Ascending aorta (tissue), 2 donors: ENCODE measurements around the gene GAK. TPM values are rescaled to one million over a fixed set of nuclear protein-coding genes. Genes with fewer than 3 reads are reported as not detected.

Source experiments
- DNase-seq, 2 donors: peaks; one replicate each; pipeline ENCODE4 v3.0.0-alpha.2; 2019; ENCODE audit warnings: low spot score in 2 of 2
- H3K27ac ChIP-seq, 2 donors: fragments of 200-600 bp; sonication (generic); one replicate each; pipeline ENCODE4 v1.5.1; 2016 to 2017; ENCODE audit warnings: mild to moderate bottlenecking in 1 of 2
- H3K27me3 ChIP-seq: fragments of 200-600 bp; sonication (generic); one replicate; pipeline ENCODE4 v1.5.1; 2017
- H3K36me3 ChIP-seq, 2 donors: fragments of 200-600 bp; sonication (generic); one replicate each; pipeline ENCODE4 v1.5.1; 2016
- H3K4me1 ChIP-seq, 2 donors: fragments of 200-600 bp; sonication (generic); one replicate each; pipeline ENCODE4 v1.5.1; 2016 to 2017; ENCODE audit warnings: mild to moderate bottlenecking in 1 of 2
- H3K4me3 ChIP-seq, 2 donors: fragments of 200-600 bp; sonication (generic); one replicate each; pipeline ENCODE4 v1.5.1; 2016 to 2017; ENCODE audit warnings: mild to moderate bottlenecking in 1 of 2
- H3K9me3 ChIP-seq, 2 donors: fragments of 200-600 bp; sonication (generic); one replicate each; pipeline ENCODE4 v1.5.1; 2016
- intact Hi-C: fragments of 100-400 bp; cut with DNase I; formaldehyde crosslinking; loops from one replicate; pipeline ENCODE4 v1.15.1; 2023
- total RNA-seq: library from RNA; depleted of rRNA; stranded (reverse); fragments of >200 nt; gene quantifications from one replicate; pipeline ENCODE4 v1.1.0, GENCODE V29; 2016
- TF ChIP-seq, protein P1 (sequence below), 3 experiments: fragments of 200-600 bp in 2 of 3; fragments of 450-650 bp in 1 of 3; sonication (generic) in 2 of 3; IDR thresholded peaks; one replicate each; pipeline ENCODE4 v1.5.1; 2016 to 2019; ENCODE audit warnings: antibody characterized with exemption in 3 of 3, mild to moderate bottlenecking in 1 of 3, moderate library complexity in 1 of 3

Gene GAK
- total RNA-seq, 1 donor from 2014 or later, result 87.3 TPM

DNA sequence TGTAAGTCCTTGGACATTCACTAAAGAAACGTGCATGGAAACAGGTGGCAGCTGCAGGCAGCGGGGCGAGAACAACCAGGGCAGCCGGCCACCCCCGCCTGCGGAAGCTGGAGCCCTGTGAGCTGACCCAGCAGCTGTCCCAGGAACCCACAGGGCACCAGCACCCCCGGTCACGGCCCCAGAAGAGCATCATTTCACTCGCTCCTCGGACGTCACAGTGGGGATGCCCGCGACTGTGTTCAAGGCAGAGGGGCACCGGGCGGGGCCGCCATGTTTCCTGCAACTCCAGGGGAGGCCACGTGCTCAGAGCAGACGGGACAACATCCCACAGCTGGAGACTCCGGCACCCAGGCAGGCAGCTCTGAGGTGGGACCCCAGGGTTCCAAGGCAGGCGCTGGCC, 61.2 kb downstream of the GAK start:
- Histone ChIP-seq H3K36me3 (peaks cover 70 to 91% of the 10 kb centered on the region in 2 donors), H3K27ac (no peak overlapping the region), H3K27me3 (no peaks in the 10 kb centered on the region), H3K9me3 (no peaks in the 10 kb centered on the region), H3K4me3 (no peak overlapping the region), H3K4me1 (no peaks in the 10 kb centered on the region)
- TF ChIP-seq, protein P1, sequence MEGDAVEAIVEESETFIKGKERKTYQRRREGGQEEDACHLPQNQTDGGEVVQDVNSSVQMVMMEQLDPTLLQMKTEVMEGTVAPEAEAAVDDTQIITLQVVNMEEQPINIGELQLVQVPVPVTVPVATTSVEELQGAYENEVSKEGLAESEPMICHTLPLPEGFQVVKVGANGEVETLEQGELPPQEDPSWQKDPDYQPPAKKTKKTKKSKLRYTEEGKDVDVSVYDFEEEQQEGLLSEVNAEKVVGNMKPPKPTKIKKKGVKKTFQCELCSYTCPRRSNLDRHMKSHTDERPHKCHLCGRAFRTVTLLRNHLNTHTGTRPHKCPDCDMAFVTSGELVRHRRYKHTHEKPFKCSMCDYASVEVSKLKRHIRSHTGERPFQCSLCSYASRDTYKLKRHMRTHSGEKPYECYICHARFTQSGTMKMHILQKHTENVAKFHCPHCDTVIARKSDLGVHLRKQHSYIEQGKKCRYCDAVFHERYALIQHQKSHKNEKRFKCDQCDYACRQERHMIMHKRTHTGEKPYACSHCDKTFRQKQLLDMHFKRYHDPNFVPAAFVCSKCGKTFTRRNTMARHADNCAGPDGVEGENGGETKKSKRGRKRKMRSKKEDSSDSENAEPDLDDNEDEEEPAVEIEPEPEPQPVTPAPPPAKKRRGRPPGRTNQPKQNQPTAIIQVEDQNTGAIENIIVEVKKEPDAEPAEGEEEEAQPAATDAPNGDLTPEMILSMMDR (IDR thresholded peaks at IDR 0.05), result no peak
- intact Hi-C loops, result no loop called here
- DNase-seq, result no peak

DNA sequence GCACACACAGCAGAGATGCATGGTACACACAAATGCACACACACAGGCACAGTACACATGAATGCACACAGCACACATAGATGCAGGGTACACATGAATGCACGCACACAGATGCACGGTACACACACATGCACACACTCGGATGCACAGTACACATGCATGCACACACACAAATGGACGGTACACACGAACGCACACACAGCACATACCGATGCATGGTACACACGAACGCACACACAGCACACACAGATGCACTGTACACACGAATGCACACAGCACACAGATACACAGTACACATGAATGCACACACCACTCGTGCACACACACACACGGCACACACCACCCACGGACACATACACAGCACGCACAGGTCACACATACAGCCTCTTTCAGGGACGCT, 62.3 kb downstream of the GAK start:
- no peak for DNase-seq
- intact Hi-C loops, result no loop called here
- Histone ChIP-seq H3K27me3 (no peaks in the 10 kb centered on the region), H3K4me3 (no peak overlapping the region), H3K9me3 (no peaks in the 10 kb centered on the region), H3K4me1 (no peaks in the 10 kb centered on the region), H3K27ac (no peak overlapping the region), H3K36me3 (peaks cover 73 to 92% of the 10 kb centered on the region in 2 donors)
- TF ChIP-seq, protein P1 (IDR thresholded peaks at IDR 0.05), result no peak

DNA sequence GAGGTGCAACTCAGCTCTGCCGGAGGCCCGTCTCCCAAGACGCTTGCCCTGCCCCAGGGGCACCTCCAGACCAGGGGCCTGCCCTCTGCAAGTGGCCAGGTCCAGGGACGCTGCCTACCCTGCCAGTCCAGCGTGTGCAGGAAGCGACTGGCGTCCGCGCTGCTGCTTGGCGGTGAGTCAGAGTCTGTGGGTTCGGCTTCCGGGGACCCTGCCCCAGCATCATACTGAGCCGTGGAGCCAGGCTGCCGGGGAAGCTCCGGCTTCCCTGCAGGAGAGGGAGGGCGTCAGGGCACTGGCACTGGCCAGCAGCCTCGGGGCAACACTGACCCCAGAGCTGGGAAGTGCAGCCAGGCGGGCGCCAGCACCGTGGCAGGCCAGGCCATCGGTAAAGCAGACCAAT, 63.7 kb downstream of the GAK start:
- no peaks in the 10 kb centered on the region for H3K27me3 ChIP-seq
- H3K9me3 ChIP-seq, result no peaks in the 10 kb centered on the region
- H3K36me3 ChIP-seq, result peaks cover 78 to 93% of the 10 kb centered on the region in 2 donors

DNA sequence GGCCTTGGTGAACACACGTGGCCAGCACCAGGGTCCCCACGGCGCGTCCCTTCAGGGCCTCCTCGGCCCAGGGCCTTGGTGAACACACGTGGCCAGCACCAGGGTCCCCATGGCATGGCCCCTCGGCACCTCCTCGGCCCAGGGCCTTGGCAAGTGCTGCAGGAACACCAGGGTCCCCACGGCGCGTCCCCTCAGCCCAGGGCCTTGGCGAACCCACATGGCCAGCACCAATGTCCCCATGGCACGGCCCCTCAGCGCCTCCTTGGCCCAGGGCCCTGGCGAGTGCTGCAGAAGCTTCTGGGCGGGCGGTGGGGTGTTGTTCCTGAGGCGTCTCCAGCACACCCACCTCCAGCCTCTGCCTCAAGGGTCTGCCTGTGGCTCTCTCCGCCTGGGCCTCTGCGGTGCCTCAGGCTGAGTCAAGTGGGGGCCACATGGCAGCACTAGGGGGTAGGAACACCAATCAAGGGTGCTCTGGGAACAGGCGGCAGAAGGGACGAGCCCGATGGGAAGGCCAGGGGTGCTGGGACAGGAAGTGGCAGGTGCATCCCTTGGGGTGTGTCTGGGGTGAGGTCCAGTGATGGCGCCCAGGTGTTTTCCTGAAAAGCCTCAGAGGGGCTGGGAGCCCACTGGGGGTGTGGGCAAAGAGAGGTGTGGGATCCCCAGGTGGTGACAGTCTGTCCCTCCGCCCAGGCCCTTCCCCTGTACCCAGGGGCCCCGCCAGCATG, 64.4 kb downstream of the GAK start:
- intact Hi-C loops, result no loop called here
- H3K4me3 ChIP-seq, result no peak overlapping the region
- TF ChIP-seq, protein P1 (IDR thresholded peaks at IDR 0.05), result no peak
- H3K36me3 ChIP-seq, result peaks cover 80 to 95% of the 10 kb centered on the region in 2 donors
- H3K27ac ChIP-seq, result no peak overlapping the region
- no peaks in the 10 kb centered on the region for H3K4me1 ChIP-seq
- H3K9me3 ChIP-seq, result no peaks in the 10 kb centered on the region
- DNase-seq, result no peak
- H3K27me3 ChIP-seq, result no peaks in the 10 kb centered on the region

More for the DNA sequence above, 63.7 kb downstream of the GAK start:
- DNase-seq, result no peak
- H3K4me3 ChIP-seq, result no peak overlapping the region
- H3K27ac ChIP-seq, result no peak overlapping the region
- H3K4me1 ChIP-seq, result no peaks in the 10 kb centered on the region
- intact Hi-C loops, result no loop called here
- TF ChIP-seq, protein P1 (IDR thresholded peaks at IDR 0.05), result no peak

DNA sequence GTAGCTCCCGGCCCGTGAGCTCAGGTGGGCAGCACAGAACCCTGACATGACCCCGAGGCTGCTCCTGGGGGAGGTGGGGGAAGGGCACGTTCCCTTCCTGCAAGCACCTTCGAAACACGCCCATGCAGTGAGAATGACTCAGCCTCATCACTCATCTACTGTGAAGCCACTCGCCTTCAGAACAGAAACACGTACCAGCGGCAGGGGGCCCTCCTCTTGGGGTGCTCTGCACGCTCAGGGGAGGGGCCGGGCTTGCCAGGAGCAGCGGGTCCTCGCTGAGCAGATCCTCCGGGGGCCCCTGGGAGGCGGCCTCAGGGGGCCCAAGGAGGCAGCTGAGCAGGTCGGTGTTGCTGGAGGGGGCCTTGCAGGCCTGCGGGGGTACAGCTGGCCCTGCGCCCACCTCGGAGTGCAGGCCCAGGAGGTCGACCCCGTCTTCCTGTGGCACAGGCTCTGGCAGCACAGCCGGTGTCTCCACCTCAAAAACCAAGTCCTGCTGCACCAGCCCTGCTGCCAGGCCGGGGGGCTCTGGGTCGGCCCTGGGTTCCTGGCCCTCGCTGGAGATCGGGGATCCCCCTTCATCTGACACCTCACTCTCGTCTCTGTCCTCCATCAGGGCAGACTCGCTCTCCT, 65.2 kb downstream of the GAK start:
- no peak overlapping the region for H3K4me3 ChIP-seq
- no peaks in the 10 kb centered on the region for H3K9me3 ChIP-seq
- H3K27me3 ChIP-seq, result no peaks in the 10 kb centered on the region
- TF ChIP-seq, protein P1 (IDR thresholded peaks at IDR 0.05), result no peak
- DNase-seq, result no peak
- intact Hi-C loops, result no loop called here
- H3K36me3 ChIP-seq, result peaks cover 79 to 92% of the 10 kb centered on the region in 2 donors
- H3K4me1 ChIP-seq, result no peaks in the 10 kb centered on the region
- H3K27ac ChIP-seq, result no peak overlapping the region
